CD4-positive, alpha-beta T cell treated with Interleukin-1 beta for 1 hour (primary cell): ENCODE results near the gene PRR7.

Source experiments
- DNase-seq, 2 donors: peaks; one replicate each; pipeline ENCODE4 v3.0.0-alpha.2; 2020 to 2022

Gene PRR7

DNA sequence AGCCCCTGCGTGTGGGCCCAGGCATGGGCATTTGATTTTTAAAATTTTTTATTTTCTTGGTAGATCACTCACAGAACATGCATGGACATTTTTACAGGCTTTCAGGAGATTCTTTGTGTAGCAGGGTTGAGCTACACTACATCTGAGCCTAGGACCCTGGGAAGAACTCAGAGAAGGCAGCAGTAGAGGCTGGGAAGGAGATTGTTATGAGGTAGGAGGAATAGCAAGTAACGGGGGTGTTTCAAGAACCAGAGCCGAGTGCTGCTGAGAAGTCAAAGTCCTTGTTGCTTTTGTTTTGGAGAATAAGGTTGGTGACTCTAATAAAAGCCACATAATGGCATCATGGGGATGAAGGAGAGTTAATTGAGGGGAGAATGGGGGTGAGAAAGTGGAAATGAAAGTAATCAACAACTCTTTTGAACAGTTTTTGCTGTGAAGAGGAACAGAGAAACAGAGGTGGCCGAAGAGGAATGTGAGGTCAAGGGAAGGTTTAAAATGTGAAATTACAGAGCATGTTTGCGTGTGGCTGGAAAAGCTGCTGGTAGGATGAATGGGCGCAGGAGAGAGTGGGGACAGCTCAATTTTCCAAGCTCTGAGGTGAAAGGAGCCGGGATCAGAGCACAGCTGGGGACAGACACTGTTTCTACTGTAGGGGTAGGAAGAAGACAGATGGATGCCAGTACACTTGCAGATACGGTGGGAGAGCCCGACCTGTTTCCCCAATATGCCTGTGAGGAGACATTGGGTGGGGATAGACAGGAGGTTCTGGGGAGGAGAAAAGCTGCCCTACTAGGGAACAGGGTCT lies 55.5 kb downstream of the PRR7 start:
- DNase-seq = no peak

DNA sequence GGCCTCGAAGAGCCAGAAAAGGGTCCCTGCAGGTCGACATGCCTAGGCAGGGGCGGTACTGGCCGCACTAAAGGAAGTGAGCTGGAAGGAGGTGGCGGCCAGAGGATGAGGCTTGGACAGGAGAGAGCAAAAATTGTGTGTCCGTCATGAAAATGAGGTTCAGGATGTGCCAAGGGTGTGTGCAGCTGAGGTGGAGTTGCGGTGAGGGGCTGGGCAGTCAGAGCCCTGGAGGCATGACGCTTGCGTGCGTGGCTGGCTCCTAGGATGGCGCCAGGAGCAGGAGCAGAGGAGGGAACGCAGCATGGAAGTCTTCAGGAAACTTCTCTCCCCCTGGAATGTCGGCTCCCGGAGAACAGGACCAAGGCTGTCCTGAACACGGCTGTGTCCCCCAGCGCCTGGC lies 56.3 kb downstream of the PRR7 start:
- no peak for DNase-seq

DNA sequence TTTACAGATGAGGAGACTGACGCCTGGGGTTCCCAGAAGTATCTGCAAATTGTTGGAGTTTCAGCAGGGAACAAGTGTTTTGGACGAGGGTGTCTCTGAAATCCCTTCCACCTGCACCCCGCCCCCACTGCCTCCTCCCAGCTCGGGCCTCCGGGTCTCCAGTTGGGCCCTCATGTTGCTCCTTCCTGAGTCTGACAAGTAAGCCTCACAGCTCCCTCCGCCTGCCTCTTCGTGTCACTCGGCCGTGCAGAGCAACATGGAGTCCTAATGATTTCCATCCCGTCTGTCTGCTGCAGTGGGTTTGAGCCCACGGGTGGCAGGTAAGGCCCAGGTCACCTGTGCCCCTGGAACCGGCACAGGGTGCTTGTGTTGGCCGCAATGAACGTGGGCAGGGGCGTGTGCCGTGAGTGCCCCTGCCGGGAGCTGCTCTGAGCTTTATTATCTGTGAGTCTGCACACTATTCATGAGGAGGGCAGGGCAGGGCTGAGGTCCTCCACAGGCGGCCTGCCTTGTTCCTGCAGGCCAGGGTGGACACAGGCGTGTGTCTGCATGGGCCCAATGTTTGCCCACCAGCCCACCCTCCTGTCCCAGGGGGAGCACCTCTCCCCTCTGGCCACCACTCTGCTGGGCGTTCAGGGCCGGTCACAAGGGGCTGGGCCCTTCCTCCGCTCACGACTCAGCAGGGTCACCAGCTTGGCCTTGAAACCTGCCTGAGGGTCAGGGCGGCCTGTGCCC lies 56.9 kb downstream of the PRR7 start:
- no peak for DNase-seq

DNA sequence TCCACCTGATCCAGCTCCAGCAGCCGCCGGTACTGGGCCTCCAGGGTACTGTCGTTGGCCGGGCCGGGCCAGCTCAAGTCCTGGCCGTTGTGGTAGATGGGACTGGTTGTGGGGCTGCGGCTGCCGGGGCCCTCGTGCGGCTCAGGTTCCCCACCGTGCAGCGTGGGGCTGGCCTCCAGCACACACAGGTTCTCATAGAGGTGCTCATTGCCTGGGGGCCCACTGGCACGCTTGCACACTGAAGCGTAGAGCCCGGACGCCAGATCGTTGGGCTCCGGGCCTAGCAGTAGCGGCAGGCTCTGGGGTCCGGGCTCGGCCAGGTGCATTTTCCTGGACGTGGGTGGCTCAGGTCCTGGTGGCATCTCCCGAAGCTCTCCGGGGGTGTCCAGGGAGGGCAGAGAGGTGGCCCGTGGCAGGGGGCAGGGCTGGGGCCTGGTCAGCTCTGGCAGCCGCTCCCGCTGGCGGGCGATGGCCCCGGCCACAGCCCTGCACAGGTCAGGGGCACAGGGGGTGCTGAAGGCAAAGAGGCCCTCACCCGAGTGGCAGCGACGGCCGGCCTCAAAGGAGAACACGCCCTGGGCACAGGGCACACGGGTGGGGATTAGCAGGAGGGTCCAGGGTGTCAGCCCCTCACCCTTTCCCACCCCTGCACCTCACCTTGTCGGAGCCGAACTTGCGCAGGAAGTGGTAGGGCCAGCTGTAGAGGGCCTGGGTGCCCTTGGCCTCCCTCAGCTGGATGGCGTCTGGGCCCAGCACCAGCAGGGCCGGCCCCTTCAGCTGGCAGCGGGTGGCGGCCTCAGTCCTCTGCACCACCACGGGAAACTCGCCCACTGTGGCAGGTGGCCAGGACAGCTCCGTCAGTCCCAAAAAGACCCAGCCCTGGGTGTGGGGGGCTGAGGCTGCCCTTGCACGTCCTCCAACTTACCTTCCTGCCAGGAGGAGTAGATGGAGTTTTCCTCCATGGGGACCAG lies 57.8 kb downstream of the PRR7 start:
- DNase-seq = no peak

DNA sequence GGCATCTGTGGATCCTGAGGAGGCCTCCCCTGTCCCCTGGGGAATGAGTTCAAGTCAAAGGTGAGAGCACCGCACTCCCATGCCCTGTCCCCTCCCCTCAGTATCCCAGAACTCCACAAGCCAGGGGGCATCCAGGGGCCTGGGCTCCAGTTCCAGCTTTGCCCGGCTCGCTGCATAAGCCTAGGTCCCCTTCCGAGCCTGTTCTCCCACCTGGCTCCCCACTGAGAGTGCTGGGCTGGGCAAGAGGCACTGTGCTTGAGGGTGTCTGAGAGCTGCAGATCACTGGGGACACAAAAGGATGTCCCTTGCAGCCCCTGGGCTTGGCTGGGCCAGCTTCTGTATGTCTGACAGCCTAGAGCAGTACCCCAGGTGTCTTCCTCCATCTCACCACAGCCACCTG lies 58.5 kb downstream of the PRR7 start:
- DNase-seq = no peak
